Large intestine (tissue), 3 donors: Measurements from ENCODE around the gene SLC38A10. TPM values are rescaled to one million over a fixed set of nuclear protein-coding genes. Genes with fewer than 3 reads are reported as not detected.

Source experiments
- DNase-seq, 2 donors: peaks; one replicate each; pipeline versions ENCODE4 v3.0.0 to v3.0.0-alpha.2; 2013
- H3K27ac ChIP-seq: one replicate; pipeline ENCODE4 v1.5.1; 2013; ENCODE audit warnings: low read length
- H3K27me3 ChIP-seq: 2 replicates; pipeline ENCODE4 v1.6.1; 2013; ENCODE audit warnings: low read length; ENCODE audit not compliant: control insufficient read depth, insufficient read depth
- H3K36me3 ChIP-seq: 2 replicates; pipeline ENCODE4 v1.6.1; 2013; ENCODE audit warnings: low read length; ENCODE audit not compliant: control insufficient read depth, insufficient read depth
- H3K4me1 ChIP-seq: one replicate; pipeline ENCODE4 v1.6.1; 2013; ENCODE audit warnings: low read length; ENCODE audit not compliant: control insufficient read depth, insufficient read depth
- H3K4me3 ChIP-seq: one replicate; pipeline ENCODE4 v1.5.1; 2013; ENCODE audit warnings: low read length
- H3K9me3 ChIP-seq: one replicate; pipeline ENCODE4 v1.6.1; 2013; ENCODE audit warnings: mild to moderate bottlenecking, low read depth, low read length, moderate library complexity; ENCODE audit not compliant: control insufficient read depth
- WGBS: methylation state at CpG from one replicate; pipeline ENCODE4 v1.1.5; 2013; ENCODE audit warnings: low lambda C conversion rate; ENCODE audit not compliant: insufficient coverage; 5-methylcytosine and 5-hydroxymethylcytosine counted together
- polyA plus RNA-seq: library from polyadenylated mRNA; unstranded; fragments of 120-200 nt; gene quantifications from one replicate; pipeline ENCODE4 v1.2.1, GENCODE V29; 2013

Gene SLC38A10
- polyA plus RNA-seq, 1 donor = 86.5 TPM

DNA sequence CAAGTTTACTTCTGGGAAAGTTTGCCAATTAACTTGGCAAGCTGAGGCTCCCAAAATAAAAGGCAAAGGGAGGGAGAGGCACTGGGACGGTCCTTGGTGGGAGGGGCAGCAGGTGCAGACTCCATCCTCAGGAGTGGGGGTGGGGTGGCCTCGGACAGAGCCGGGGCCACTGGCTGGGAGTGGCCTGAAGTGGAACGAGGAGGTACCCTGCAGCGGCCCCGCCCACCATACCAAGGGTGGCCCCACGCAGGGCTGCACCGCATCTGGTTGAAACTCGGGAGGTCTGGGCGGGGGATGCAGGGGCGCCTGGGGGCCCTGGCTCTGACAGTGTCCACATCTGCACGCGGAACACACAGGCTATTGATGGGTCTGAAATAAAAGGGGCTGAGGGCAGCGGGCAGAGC, 42.4 kb upstream of the SLC38A10 start:
- H3K27ac ChIP-seq = peak overlapping the region; percentile 61
- no CpG with 5 or more reads among the region's 14 CpGs for WGBS
- H3K27me3 ChIP-seq = no peaks in the 10 kb centered on the region
- H3K4me3 ChIP-seq = no peak overlapping the region
- peak; percentile 40 to 67 for DNase-seq
- H3K9me3 ChIP-seq = no peaks in the 10 kb centered on the region
- peaks cover 75% of the 10 kb centered on the region for H3K4me1 ChIP-seq
- H3K36me3 ChIP-seq = no peaks in the 10 kb centered on the region

DNA sequence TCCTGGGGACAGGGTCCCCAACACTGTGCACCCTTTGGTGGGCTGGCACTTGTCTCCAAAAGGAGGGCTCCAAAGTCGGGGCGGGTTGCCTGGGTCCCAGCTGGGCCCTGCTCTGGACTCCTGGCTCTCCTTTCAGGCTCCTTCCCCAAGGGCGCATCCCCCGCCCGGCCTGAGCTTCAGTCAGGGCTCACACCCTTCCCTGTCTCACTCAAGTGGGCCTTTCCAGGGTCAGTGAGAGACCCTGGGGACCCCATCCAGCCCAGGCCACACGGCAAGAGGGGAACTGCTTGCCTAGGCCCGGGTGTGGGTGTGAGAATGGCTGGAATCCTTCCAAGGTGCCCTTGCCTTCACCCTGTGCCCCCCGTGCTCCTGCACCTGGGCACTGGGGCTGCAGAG, 41.8 kb upstream of the SLC38A10 start:
- Histone ChIP-seq H3K27me3 (no peaks in the 10 kb centered on the region), H3K9me3 (no peaks in the 10 kb centered on the region), H3K4me1 (peaks cover 81% of the 10 kb centered on the region), H3K4me3 (no peak overlapping the region), H3K36me3 (no peaks in the 10 kb centered on the region), H3K27ac (peak overlapping the region; percentile 61)
- no CpG with 5 or more reads among the region's 8 CpGs for WGBS
- DNase-seq = peak in 1 of 2 donors; percentile 36

DNA sequence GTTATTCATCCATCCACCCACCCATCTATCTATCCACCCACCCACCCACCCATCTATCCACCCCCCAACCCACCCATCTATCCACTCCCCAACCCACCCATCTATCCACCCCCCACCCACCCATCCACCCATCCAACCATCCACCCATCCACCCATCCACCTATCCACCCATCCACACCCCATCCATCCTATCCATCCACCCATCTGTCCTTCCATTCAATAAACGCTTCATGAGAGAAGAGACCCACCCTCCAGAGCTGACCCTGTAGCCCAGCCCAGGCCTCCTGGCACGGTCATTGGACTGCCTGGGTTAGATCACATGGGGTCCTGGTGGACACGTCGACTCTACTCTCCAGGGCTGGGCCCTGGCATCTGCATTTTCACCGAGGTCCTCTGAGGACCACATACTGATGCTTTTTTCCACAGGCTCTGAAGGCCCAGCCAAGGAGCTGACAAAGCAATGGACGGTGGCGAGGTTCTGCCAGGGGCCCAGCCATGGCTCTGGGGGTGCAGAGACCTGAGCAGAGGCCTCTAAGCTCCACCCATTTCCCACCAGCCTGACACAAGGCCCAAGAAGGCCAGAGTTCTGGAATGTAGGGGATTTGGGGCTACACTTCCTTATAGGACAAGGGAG, 41.3 kb upstream of the SLC38A10 start:
- H3K9me3 ChIP-seq = no peaks in the 10 kb centered on the region
- WGBS = 100% methylated on average over 1 of the region's 7 CpGs
- H3K27ac ChIP-seq = peak overlapping the region; percentile 61
- peaks cover 86% of the 10 kb centered on the region for H3K4me1 ChIP-seq
- H3K36me3 ChIP-seq = no peaks in the 10 kb centered on the region
- H3K27me3 ChIP-seq = no peaks in the 10 kb centered on the region
- H3K4me3 ChIP-seq = no peak overlapping the region
- DNase-seq = peak in 1 of 2 donors; percentile 35

DNA sequence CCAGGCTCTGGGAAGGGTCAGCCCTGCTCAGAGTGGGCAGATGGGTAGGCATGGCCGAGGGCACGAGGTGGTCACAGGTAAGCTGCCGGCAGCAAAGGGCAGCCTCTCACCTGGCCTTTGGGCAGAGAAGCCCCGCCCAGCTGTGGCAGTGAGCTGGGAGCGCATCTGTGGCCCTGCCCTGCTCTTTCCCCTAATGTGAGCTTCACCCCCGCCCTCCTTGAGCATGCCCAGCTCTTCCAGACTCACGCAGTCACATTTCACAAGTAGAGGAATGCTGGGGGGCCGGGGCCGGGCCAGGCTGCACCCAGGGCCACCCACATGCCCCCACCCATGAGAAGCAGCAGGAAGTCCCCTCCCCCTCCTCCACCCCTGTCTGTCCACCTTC, 40.7 kb upstream of the SLC38A10 start:
- Histone ChIP-seq H3K27me3 (no peaks in the 10 kb centered on the region), H3K36me3 (no peaks in the 10 kb centered on the region), H3K9me3 (no peaks in the 10 kb centered on the region), H3K4me1 (peaks cover 91% of the 10 kb centered on the region), H3K27ac (peak overlapping the region; percentile 22), H3K4me3 (no peak overlapping the region)
- DNase-seq = peak; percentile 70 to 72
- WGBS = no CpG with 5 or more reads among the region's 9 CpGs

DNA sequence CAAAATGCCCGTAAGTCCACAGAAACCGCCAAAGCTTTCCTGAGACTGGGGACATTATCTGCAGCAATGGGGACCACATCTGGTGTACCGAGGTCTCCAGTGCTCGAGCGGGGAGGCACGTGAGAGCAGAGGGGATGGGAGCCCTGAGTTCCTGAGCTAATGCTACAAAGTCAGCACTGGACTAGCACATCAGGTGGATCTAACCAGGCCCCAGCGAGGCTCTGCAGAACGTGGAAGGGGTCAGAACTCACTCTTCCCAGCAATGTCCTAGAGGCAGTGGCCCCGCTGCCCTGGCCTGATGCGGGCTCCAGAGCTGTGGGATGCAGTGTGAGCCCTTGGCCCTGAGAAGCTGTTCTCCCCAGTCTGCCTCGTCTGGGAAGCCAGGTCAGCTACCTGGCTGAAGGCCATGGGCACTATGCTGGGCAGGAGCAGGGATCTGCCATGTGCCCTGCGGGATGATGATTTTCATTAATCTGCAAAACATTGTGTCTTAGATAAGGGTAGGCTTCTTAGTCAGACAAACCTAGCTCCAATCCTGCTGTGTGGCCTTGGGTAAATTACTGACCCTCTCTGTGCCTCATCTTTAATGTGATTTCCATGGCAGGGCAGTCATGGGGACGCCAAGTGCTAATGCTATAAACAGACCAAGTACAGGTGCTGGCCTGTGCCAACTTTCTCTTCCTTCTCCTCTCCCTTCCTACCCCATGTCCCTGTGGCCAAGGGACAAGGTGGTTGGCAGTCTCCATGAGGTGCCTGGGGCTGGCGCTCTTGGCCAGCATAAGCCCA, 40.1 kb upstream of the SLC38A10 start:
- no CpG with 5 or more reads among the region's 14 CpGs for whole genome bisulfite sequencing
- DNase-seq = no peak
- H3K36me3 ChIP-seq = no peaks in the 10 kb centered on the region

DNA sequence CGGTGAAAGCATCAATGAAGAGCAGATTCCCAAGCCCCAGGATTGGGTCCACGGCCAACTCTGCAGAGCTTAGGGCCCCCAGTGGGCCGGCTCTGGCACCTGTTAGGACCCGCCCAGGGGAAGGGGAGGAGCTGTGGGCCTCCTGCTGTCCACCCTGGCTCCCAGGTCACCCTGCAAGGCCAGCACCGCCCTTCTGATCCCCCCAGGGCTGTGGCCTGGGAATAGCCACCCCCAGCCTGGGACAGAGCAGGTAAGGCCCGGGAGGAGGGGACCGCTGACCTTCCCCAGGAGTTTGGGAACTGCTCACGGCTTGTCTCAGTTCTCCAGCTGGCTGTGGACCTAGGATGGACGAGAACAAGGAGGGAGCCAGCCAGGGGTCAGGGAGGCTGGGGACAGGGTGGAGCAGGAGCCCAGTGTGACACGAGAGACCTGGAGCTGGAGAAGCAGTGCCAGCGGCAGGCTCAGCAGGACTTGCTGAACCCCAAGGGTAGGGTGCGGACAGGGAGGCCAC, 39.3 kb upstream of the SLC38A10 start:
- H3K27me3 ChIP-seq = no peaks in the 10 kb centered on the region
- H3K4me3 ChIP-seq = no peak overlapping the region
- no CpG with 5 or more reads among the region's 12 CpGs for WGBS
- H3K4me1 ChIP-seq = peaks cover 94% of the 10 kb centered on the region
- H3K27ac ChIP-seq = no peak overlapping the region
- DNase-seq = peak in 1 of 2 donors; percentile 20
- H3K9me3 ChIP-seq = no peaks in the 10 kb centered on the region
- H3K36me3 ChIP-seq = no peaks in the 10 kb centered on the region

More for the DNA sequence above, 40.1 kb upstream of the SLC38A10 start:
- Histone ChIP-seq H3K27me3 (no peaks in the 10 kb centered on the region), H3K4me1 (peaks cover 92% of the 10 kb centered on the region), H3K27ac (peak overlapping the region; percentile 18), H3K4me3 (no peak overlapping the region), H3K9me3 (no peaks in the 10 kb centered on the region)

DNA sequence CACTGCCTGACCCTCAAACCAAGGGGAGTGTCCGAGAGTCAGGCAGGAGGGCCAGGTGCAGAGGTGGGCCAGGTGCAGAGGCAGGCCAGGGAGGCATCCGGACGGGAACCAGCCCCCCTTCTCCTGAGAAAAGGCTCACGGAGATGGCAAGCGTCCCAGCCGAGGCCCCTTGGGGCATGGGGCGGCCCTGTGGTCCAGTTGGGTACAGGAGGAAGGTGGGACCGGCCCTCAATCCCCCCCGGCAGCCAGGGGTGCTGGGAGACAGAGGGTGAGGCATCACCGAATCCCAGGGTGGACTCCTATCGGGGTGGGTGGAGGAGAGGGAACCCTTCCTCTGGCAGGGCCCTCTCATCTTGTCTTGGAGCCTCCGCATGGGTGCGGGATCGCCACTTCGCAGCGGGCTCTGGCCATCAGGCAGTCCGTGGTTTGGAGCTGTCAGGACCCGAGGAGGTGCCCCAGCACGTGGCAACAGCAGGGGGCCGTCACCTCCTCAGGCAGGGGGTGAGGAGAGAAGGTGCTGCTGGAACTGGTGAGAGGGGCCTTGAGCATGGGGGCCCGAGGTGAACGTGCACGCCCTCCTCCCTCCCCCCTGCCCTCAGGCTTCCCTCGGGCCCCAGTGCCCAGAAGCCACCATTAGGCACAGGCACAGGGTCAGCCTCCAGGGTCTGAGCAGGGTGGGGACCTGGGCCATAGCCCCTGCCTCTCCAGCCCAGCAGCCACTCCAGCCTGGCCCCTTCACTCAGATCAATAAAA, 38.7 kb upstream of the SLC38A10 start:
- no peak for DNase-seq
- no peak overlapping the region for H3K27ac ChIP-seq
- no peak overlapping the region for H3K4me3 ChIP-seq
- peaks cover 94% of the 10 kb centered on the region for H3K4me1 ChIP-seq
- no peaks in the 10 kb centered on the region for H3K27me3 ChIP-seq
- no peaks in the 10 kb centered on the region for H3K9me3 ChIP-seq
- no peaks in the 10 kb centered on the region for H3K36me3 ChIP-seq
- WGBS = no CpG with 5 or more reads among the region's 24 CpGs

DNA sequence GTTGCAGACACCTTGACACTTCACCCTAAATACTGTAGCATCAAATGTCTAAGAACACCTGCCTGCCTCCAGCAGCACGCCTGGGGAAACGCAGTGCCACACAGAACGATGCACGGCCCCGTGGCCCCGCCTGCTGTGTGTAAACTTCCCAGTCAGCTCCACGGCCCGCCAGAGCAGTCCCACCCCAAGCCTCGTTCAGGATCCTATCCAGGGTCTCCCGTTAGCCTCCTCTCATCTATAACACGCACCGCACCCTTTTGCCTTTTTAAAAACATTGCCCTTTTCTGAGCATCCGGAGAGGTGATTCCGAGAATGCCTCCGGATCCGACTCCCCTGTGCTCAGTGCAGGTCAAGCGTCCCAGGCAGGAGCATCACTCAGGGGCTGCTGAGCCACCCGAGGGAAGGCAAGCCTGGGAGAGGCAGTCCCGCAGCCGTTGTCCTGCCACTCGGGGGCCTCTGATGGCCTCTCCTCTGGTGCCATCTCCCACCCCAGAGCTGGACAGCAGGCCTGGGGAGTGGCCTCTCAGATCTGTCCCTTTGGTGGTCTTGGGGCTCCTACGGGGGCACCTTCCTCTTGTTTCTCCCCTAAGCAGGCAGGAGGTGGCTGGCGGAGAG, 37.9 kb upstream of the SLC38A10 start:
- DNase-seq = no peak
- H3K4me3 ChIP-seq = no peak overlapping the region
- no peaks in the 10 kb centered on the region for H3K36me3 ChIP-seq
- H3K9me3 ChIP-seq = no peaks in the 10 kb centered on the region
- H3K4me1 ChIP-seq = peaks cover 94% of the 10 kb centered on the region
- no CpG with 5 or more reads among the region's 23 CpGs for WGBS
- H3K27ac ChIP-seq = no peak overlapping the region
- no peaks in the 10 kb centered on the region for H3K27me3 ChIP-seq

DNA sequence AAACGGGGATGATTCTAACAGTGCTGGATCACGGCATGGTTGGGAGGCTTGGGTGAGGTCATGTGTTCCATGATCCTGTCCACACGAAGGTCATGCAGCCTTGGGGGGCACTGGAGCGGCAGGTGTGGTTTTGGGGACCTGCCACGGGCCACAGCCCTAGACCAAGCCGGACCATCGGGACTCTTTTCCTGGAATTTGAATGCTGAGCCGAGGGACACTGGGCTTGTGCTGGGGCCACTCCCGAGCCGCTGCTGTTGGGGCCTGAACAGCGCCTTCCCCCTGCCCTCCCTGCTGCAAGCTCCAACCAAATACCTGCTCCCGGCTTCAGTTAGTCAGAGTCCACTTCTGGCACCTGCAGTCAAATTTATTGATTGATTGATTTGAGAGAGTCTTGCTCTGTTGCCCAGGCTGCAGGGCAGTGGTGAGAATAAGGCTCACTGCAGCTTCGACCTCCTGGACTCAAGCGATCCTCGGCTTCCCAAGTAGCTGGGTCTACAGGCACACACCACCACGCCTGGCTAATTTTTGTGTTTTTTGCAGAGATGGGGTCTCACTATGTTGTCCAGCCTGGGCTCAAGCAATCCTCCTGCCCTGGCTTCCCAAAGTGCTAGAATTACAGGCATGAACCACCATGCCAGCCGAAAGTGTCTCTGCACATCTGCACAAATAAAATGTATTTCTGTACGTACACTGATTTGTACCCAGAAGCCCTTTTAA, 37.2 kb upstream of the SLC38A10 start:
- H3K9me3 ChIP-seq = no peaks in the 10 kb centered on the region
- H3K27me3 ChIP-seq = no peaks in the 10 kb centered on the region
- H3K4me3 ChIP-seq = no peak overlapping the region
- WGBS = 100% methylated on average over 1 of the region's 18 CpGs
- no peak for DNase-seq
- H3K36me3 ChIP-seq = no peaks in the 10 kb centered on the region
- peak overlapping the region; percentile 99 for H3K27ac ChIP-seq
- H3K4me1 ChIP-seq = peaks cover 93% of the 10 kb centered on the region
